ES-I3 (cell line): Measurements from ENCODE around the gene CNTFR.

ENCODE experiments used
- H3K36me3 ChIP-seq: 2 replicates; pipeline ENCODE4 v1.6.1; 2013; ENCODE audit warnings: mild to moderate bottlenecking, low read length, control low read depth, moderate library complexity; ENCODE audit not compliant: insufficient read depth
- H3K4me1 ChIP-seq: 2 replicates; pipeline ENCODE4 v1.6.1; 2013; ENCODE audit warnings: mild to moderate bottlenecking, control low read depth, low read length; ENCODE audit not compliant: insufficient read depth
- H3K9ac ChIP-seq: 2 replicates; pipeline ENCODE4 v1.6.1; 2013; ENCODE audit warnings: low read depth, mild to moderate bottlenecking, low read length, moderate library complexity
- H3K9me3 ChIP-seq: 2 replicates; pipeline ENCODE4 v1.6.1; 2013; ENCODE audit warnings: mild to moderate bottlenecking, low read length, moderate library complexity; ENCODE audit not compliant: control insufficient read depth, insufficient read depth

CNTFR gene

DNA sequence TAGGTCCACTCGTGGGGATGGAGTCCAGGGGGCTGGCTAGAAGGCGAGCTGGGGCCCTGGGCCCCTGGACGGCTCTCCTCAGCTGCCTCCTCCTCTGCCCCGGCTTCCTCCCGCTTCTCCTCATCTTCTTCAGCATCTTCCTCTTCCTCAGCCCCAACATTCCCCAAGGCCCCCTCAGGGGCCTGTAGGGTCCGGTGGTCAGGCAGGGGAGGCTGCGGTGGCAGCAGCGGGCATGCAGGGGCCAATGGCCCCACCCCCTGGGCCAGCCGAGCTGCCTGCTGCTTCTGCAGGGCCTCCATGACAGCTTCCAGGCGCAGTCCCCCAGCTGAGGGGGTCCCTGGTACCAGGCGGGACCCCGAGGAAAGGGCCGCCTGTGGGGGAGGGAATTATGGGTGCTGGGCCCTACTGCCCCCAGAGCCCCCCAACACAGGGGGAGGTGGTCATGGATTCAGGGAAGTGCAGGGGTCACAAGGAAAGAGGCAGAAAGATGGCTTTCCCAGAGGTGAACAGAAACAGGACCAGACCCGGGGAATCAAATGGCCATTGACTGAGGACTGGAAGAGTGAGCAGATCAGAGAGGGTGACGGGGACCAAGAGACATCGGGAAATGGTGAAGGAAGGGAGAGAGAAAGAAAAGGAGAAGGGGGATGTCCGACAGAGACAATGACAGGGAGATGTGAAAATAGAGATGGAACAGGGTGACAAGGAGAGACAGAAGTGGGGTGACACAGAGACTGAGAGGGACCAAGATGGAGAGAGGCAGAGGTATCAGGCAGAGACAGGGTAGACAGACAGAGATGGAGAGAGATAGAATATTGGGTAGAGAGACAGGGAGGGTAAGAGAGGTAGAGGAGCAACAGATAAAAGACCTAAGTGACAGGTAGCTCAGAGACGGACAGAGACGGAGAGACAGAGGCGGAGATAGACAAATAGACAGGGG, 38.5 kb upstream of the CNTFR start:
- H3K4me1 ChIP-seq: peaks cover 4% of the 10 kb centered on the region
- H3K36me3 ChIP-seq: no peaks in the 10 kb centered on the region
- H3K9me3 ChIP-seq: no peaks in the 10 kb centered on the region
- H3K9ac ChIP-seq: peak overlapping the region; percentile 39; the same call in 1 of the 2 replicates

- Histone ChIP-seq H3K9me3 (no peaks in the 10 kb centered on the region), H3K36me3 (no peaks in the 10 kb centered on the region), H3K4me1 (peaks cover 4% of the 10 kb centered on the region)
Observed at GRCh38 chr9:34625186-34625486, 35.6 kb upstream of the CNTFR start.

GRCh38 chr9:34624475-34625185, 35.1 kb upstream of the CNTFR start:
- Histone ChIP-seq H3K36me3 (no peaks in the 10 kb centered on the region), H3K9ac (peak overlapping the region; percentile 33; the same call in 1 of the 2 replicates), H3K9me3 (no peaks in the 10 kb centered on the region), H3K4me1 (peaks cover 4% of the 10 kb centered on the region)

More at GRCh38 chr9:34625186-34625486, 35.6 kb upstream of the CNTFR start:
- no peak overlapping the region for H3K9ac ChIP-seq

DNA sequence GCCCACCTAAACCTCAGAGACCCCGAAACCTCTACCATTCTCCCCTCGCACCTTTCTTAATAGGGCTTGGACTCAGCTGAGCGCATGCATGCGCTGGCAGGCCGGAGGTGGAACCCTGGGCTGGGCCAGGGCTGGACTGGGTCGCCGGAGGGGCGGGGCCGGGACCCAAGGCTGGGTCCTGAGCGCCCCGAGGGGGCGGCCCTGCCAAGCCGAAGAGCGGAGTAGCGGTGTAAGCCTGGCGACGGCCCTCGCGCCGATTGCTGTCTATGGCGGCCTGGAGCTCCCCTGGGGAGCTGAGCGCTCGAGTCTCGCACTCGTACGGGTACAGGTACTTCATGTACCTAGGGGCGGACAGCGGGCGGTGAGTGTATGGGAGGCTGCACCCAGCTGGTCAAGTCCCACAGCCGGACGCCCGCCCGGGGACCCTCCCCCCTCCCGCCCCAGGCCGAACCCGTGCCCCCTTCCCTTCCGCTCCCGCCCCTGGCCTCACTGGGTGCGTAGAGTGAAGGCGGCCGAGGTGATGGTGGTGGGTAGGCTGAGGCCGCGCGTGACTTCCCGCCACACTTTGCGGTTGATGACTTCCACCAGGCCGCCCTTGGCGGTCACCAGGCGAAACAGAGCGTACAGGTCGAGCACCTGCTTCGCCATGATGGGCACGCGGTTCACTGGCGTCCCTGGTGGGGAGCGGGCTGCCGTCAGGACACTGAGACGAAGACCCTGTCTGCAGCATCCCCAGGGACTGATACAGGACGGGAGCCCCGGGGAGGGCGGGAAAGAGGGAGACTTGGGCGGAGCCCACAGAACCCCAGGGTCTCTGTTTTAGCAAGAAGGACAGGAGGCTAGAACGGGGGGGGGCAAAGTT, 34.1 kb upstream of the CNTFR start:
- no peaks in the 10 kb centered on the region for H3K9me3 ChIP-seq
- peak overlapping the region; percentile 11; the same call in 1 of the 2 replicates for H3K9ac ChIP-seq
- H3K36me3 ChIP-seq: no peaks in the 10 kb centered on the region
- H3K4me1 ChIP-seq: peaks cover 4% of the 10 kb centered on the region

DNA sequence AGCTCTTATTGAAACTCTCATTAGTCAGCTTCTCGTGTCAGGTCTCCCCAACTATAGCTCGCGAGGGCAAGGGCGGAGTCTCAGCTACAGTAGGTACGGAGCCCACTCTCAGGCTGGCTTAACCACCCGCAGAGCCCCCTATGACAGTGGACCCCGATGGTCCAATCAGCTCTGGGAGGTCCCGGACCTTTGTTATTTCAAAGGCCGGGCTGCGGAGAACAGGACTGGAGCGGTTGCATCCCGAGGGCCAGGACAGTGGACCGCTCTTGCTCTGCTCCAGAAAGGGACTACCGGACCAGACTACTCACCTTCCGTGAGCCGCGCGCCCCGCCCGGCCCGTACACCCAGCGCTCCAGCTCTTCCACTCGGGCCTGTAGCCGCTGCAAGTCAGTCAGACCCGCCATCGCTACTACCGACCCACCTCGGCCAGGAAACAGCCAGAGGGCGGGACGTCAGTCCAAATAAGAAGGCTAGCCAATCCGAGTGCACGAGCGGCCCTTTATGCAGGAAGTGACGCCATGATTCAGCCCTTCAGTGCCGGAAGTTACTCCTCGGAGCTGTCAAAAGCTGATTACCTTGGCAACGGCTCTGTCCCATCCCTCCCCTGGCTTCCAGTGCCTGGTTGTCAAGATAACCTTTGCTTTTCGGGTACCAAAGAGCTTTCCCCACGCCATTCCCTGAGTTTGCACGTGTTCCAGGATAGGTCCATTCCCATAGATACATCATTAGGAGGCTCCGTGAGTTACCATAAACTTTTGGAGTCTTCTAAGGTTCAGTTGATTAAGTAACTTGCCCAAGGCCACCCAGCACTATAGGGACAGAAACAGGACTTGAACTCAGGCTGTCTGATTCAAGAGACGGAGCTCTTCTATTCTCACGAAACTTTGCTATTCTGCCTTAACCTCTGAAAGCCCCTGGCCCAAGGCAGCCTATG, 30.8 kb upstream of the CNTFR start, which contains the start of gene DCTN3:
DCTN3 (minus strand) TSS at position 435 of the 934 bp plus-strand sequence; CDS start at position 404, 31 bp downstream.
- H3K9ac ChIP-seq: peak within 1 kb of the TSS; percentile 67; the same call in 1 of the 2 replicates
- no peaks in the 10 kb centered on the region for H3K36me3 ChIP-seq
- no peaks in the 10 kb centered on the region for H3K9me3 ChIP-seq
- no peaks in the 10 kb centered on the region; the same call in 1 of the 2 replicates for H3K4me1 ChIP-seq

- Histone ChIP-seq H3K4me1 (no peaks in the 10 kb centered on the region), H3K9me3 (no peaks in the 10 kb centered on the region), H3K9ac (no peak overlapping the region), H3K36me3 (no peaks in the 10 kb centered on the region)
Observed at GRCh38 chr9:34615132-34615531, 25.6 kb upstream of the CNTFR start.

DNA sequence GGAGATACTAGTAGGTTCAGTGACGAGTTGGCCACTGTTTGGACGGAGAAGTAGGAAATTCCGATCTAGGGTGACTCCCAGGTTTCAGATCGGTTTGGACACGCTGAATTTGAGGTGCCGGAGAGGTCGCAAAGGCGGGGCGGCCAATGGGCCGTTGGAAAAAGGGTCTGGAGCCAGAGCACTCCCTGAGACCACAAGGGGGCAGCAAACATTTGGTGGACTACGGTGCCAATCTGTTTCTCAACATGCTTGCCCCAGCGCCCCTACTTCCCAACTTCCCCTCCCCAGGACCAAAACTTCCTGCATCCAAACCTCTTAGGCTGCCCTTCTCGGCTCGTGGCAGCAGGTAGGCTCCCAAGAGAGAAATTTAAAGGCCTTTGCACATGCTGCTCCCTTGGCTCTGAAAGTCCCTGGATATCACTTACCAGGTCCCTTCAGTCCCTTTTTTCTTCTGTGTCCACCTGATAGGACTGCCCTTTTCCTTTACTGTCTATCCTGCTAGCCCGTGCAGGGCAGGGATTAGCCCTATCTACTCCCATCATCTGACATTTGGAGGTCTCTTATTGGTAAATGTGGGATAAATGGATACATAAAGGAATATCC, 23.4 kb upstream of the CNTFR start:
- no peaks in the 10 kb centered on the region for H3K36me3 ChIP-seq
- H3K9me3 ChIP-seq: no peaks in the 10 kb centered on the region
- H3K9ac ChIP-seq: peak overlapping the region; percentile 79; the same call in 1 of the 2 replicates
- H3K4me1 ChIP-seq: no peaks in the 10 kb centered on the region

DNA sequence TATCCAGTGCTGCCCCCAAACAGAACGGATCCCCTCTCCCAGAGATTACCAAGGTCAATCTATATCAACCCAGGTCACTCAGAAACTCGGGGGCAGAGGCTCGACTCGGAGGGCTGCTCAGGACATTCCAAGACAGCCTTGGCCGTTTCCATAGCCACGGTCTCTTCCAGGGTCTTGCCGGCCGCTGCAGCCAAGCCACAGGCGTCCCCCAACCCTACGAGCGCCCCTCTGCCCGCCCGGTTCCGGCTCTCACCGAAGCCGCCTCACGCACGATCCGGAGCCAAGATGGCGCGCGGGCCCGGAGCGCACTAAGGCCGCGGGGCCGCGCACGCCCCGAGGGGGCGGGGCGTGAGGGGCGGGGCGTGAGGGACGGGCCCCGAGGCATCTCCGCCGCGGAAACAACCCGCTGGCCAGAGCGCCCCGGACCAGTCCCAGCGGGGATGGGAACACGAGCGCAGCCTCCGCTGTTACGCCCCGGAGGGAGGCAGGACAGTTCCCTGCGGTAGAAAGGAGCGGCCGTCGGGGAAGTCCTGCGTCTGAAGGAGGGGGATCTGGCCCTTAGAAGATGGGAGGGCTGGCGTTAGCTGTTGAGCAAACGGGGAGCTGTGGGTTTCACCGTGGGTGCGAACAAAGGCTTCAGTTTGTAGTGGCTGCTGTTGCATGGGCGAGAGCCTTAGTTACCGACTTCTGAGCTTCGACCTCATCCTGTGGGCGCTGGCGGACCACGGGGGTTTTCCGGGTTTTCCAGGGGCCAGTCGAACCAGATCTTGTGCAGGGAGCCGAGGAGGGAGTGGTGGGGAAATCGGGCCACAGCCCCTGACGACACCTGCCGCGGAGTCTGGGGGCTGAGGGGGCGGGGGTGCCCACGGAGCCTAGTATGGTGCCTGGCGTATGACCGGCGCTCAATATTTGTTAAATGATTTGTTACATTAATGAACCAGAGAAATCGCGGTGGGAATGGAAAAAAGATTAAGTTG, 22.6 kb upstream of the CNTFR start, which contains the start of gene RPP25L:
RPP25L (minus strand) TSS at position 287 of the 977 bp plus-strand sequence. CDS start 801 bp downstream, outside the sequence.
- H3K9ac ChIP-seq: peak within 1 kb of the TSS; percentile 79
- H3K36me3 ChIP-seq: no peaks in the 10 kb centered on the region
- no peaks in the 10 kb centered on the region for H3K9me3 ChIP-seq
- no peaks in the 10 kb centered on the region for H3K4me1 ChIP-seq

DNA sequence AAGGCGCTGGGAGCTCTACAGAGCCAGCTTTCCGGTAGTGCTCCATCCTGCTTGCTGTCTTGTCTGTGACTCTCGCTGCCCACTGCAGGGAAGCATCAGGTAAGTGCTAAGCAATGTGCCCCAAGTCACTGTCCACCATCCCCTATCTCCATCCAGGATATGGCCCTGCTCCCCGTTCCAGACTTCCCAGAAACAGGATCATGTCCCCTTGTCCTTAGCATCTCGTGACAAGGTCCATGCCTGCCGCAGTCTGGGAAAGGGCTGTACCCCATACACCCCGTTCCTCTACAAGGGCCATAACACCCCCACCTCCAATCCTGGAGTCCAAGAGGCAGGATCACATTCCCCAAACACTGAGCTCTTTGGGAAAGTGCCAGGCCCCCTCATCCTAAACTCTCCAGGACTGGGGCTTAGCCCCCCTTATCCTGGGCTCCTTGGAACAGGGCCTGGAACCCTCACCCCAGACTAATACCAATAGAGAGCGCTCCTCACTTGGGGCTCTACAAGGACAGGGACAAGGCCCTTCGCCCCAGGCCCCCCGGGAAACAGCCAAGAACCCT, 21.8 kb upstream of the CNTFR start:
- H3K9me3 ChIP-seq: no peaks in the 10 kb centered on the region
- no peaks in the 10 kb centered on the region for H3K36me3 ChIP-seq
- no peaks in the 10 kb centered on the region for H3K4me1 ChIP-seq
- H3K9ac ChIP-seq: peak overlapping the region; percentile 79

DNA sequence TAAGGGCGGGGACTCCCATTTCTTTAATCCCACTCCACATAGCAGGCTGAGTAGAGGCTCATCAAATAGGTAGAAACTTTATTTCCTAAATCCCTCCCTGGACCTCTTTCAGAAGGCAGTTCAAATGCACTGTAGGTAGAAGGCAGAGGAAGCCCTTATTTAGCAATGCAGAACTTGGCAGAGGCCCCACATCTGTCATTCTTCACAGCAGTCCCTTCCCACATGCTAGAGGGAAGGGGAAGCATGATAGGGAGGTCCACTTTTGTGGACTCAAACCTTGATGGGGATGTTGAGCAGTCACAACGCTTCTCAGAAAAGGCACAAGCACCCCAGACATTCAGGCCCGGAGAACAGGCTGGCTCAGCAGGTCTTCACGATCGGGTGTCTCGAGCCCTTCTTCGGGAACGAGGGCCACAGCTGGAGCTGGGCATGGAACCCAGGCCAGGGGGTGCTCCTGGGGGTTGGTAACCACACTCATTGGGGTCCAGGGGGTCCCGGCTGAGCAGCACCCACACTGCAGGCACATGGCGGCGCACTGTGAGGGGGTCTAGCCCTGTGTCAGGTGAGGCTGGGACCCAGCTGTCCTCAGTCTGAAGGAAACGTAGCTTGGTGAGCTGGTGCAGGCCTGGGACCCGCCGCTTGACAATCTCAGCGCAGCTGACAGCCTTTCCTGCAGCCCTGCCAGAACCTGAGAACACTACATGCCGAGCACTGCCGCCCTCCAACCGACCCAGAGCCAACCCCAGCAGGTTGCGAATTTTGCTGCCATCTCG, 21.1 kb upstream of the CNTFR start:
- Histone ChIP-seq H3K4me1 (no peaks in the 10 kb centered on the region), H3K9me3 (no peaks in the 10 kb centered on the region), H3K36me3 (no peaks in the 10 kb centered on the region), H3K9ac (peak overlapping the region; percentile 79; the same call in 1 of the 2 replicates)

- H3K9ac ChIP-seq: no peak overlapping the region
- no peaks in the 10 kb centered on the region for H3K9me3 ChIP-seq
- peaks cover 5% of the 10 kb centered on the region; the same call in 1 of the 2 replicates for H3K4me1 ChIP-seq
- no peaks in the 10 kb centered on the region for H3K36me3 ChIP-seq
Observed at GRCh38 chr9:34607331-34607730, 17.8 kb upstream of the CNTFR start.
